Suprapubic skin (tissue), 4 donors: ENCODE results near the gene FEN1.

Experiments
- CTCF ChIP-seq, 2 donors: fragments of 200-600 bp in 1 of 2; fragments of 450-650 bp in 1 of 2; sonication (generic) in 1 of 2; IDR thresholded peaks; one replicate each; pipeline ENCODE4 v1.5.1; 2016 to 2019; ENCODE audit warnings: antibody characterized with exemption in 2 of 2, mild to moderate bottlenecking in 1 of 2, moderate library complexity in 1 of 2
- EP300 ChIP-seq: sonication (generic); formaldehyde crosslinking; IDR thresholded peaks from one replicate; pipeline ENCODE4 v1.6.1; 2017; ENCODE audit warnings: antibody characterized with exemption
- POLR2A ChIP-seq, 2 donors: fragments of 450-650 bp; IDR thresholded peaks; one replicate each; pipeline ENCODE4 v1.6.1; 2017; ENCODE audit warnings: antibody characterized with exemption in 2 of 2, mild to moderate bottlenecking in 2 of 2, moderate library complexity in 2 of 2
- POLR2AphosphoS5 ChIP-seq, 3 donors: sonication (generic); formaldehyde crosslinking; IDR thresholded peaks; one replicate each; pipeline ENCODE4 v1.6.1; 2017; ENCODE audit warnings: antibody characterized with exemption in 3 of 3

GRCh38 chr11:61826930-61827570 lies 34.3 kb downstream of the FEN1 start:
- TF ChIP-seq EP300: no peak
- TF ChIP-seq POLR2AphosphoS5 (IDR thresholded peaks at IDR 0.05): no peak
- TF ChIP-seq CTCF (IDR thresholded peaks at IDR 0.05): no peak
- no peak for TF ChIP-seq POLR2A (IDR thresholded peaks at IDR 0.05)
